ENCODE measurements around the gene NRROS. TPM values are rescaled to one million over a fixed set of nuclear protein-coding genes. Genes with fewer than 3 reads are reported as not detected.
A peak's percentile ranks its signal among the peaks of the same experiment; 100 is the strongest.

Gene NRROS
- total and polyA plus RNA-seq, 5 donors, result 2.2 to 4.5 (median 3.4) TPM

- intact Hi-C loops (cut with DNase I), result no loop called here
- no peak overlapping the region for H3K4me3 ChIP-seq (ENCODE audit: low read length)
- H3K9me3 ChIP-seq (ENCODE audit: control insufficient read depth, low read length), result no peaks in the 10 kb centered on the region
- DNase-seq (no peak), ATAC-seq (no peak)
- no peaks in the 10 kb centered on the region for H3K4me1 ChIP-seq (ENCODE audit: control insufficient read depth, insufficient read depth, low read length)
- no peaks in the 10 kb centered on the region for H3K27me3 ChIP-seq (ENCODE audit: control insufficient read depth, insufficient read depth)
- H3K27ac ChIP-seq (ENCODE audit: low read length), result no peak overlapping the region
- 78% methylated on average over 16 of the region's 16 CpGs for WGBS
Measured at GRCh38 chr3:196661400-196661799, 21.9 kb downstream of the NRROS start.

- Histone ChIP-seq H3K27me3 (ENCODE audit: control insufficient read depth, insufficient read depth) (no peaks in the 10 kb centered on the region), H3K4me1 (ENCODE audit: control insufficient read depth, insufficient read depth, low read length) (no peaks in the 10 kb centered on the region), H3K4me3 (ENCODE audit: low read length) (no peak overlapping the region), H3K9me3 (ENCODE audit: control insufficient read depth, low read length) (no peaks in the 10 kb centered on the region), H3K27ac (ENCODE audit: low read length) (no peak overlapping the region)
- WGBS, result 77% methylated on average over 13 of the region's 13 CpGs
- intact Hi-C loops (cut with DNase I), result no loop called here
- DNase-seq (no peak), ATAC-seq (no peak)
Measured at GRCh38 chr3:196662033-196662432, 22.5 kb downstream of the NRROS start.

- Histone ChIP-seq H3K4me3 (ENCODE audit: low read length) (no peak overlapping the region), H3K27me3 (ENCODE audit: control insufficient read depth, insufficient read depth) (no peaks in the 10 kb centered on the region), H3K9me3 (ENCODE audit: control insufficient read depth, low read length) (no peaks in the 10 kb centered on the region), H3K4me1 (ENCODE audit: control insufficient read depth, insufficient read depth, low read length) (no peaks in the 10 kb centered on the region), H3K27ac (ENCODE audit: low read length) (no peak overlapping the region)
- ATAC-seq, result no peak
- WGBS, result 47% methylated on average over 15 of the region's 15 CpGs
- no peak for DNase-seq
- intact Hi-C loops (cut with DNase I), result no loop called here
Measured at GRCh38 chr3:196662711-196663571, 23.4 kb downstream of the NRROS start.

- intact Hi-C loops (cut with DNase I), result no loop called here
Measured at GRCh38 chr3:196666001-196666867, 26.7 kb downstream of the NRROS start.

GRCh38 chr3:196667056-196667825 lies 27.7 kb downstream of the NRROS start:
- no peak overlapping the region for H3K27ac ChIP-seq (ENCODE audit: low read length)
- intact Hi-C loops (cut with DNase I), result no loop called here
- ATAC-seq (no peak), DNase-seq (no peak)
- H3K27me3 ChIP-seq (ENCODE audit: control insufficient read depth, insufficient read depth), result no peaks in the 10 kb centered on the region
- H3K4me1 ChIP-seq (ENCODE audit: control insufficient read depth, insufficient read depth, low read length), result peaks cover 2% of the 10 kb centered on the region
- WGBS, result 86% methylated on average over 14 of the region's 14 CpGs
- H3K4me3 ChIP-seq (ENCODE audit: low read length), result no peak overlapping the region
- H3K9me3 ChIP-seq (ENCODE audit: control insufficient read depth, low read length), result no peaks in the 10 kb centered on the region

More at GRCh38 chr3:196666001-196666867, 26.7 kb downstream of the NRROS start:
- H3K4me1 ChIP-seq (ENCODE audit: control insufficient read depth, insufficient read depth, low read length), result peaks cover 2% of the 10 kb centered on the region
- no peak overlapping the region for H3K4me3 ChIP-seq (ENCODE audit: low read length)
- H3K27ac ChIP-seq (ENCODE audit: low read length), result peak overlapping the region; percentile 23
- DNase-seq (no peak), ATAC-seq (peak in 1 of 2 donors; percentile 45)
- no peaks in the 10 kb centered on the region for H3K9me3 ChIP-seq (ENCODE audit: control insufficient read depth, low read length)
- H3K27me3 ChIP-seq (ENCODE audit: control insufficient read depth, insufficient read depth), result no peaks in the 10 kb centered on the region
- WGBS, result 49% methylated on average over 23 of the region's 23 CpGs

- 27% methylated on average over 6 of the region's 6 CpGs for WGBS
- ATAC-seq (peak; percentile 73 to 78), DNase-seq (peak in 1 of 3 donors; percentile 64)
- Histone ChIP-seq H3K27me3 (ENCODE audit: control insufficient read depth, insufficient read depth) (no peaks in the 10 kb centered on the region), H3K9me3 (ENCODE audit: control insufficient read depth, low read length) (no peaks in the 10 kb centered on the region), H3K27ac (ENCODE audit: low read length) (peak overlapping the region; percentile 64), H3K4me1 (ENCODE audit: control insufficient read depth, insufficient read depth, low read length) (peaks cover 2% of the 10 kb centered on the region), H3K4me3 (ENCODE audit: low read length) (no peak overlapping the region)
- intact Hi-C loops (cut with DNase I), result no loop called here
Measured at GRCh38 chr3:196670339-196670738, 30.8 kb downstream of the NRROS start.

GRCh38 chr3:196673632-196674031 lies 34.1 kb downstream of the NRROS start:
- 80% methylated on average over 3 of the region's 3 CpGs for WGBS
- ATAC-seq (no peak), DNase-seq (no peak)
- Histone ChIP-seq H3K4me1 (ENCODE audit: control insufficient read depth, insufficient read depth, low read length) (peaks cover 2% of the 10 kb centered on the region), H3K27me3 (ENCODE audit: control insufficient read depth, insufficient read depth) (no peaks in the 10 kb centered on the region), H3K27ac (ENCODE audit: low read length) (no peak overlapping the region), H3K4me3 (ENCODE audit: low read length) (no peak overlapping the region), H3K9me3 (ENCODE audit: control insufficient read depth, low read length) (no peaks in the 10 kb centered on the region)
- intact Hi-C loops (cut with DNase I), result no loop called here

- Histone ChIP-seq H3K27me3 (ENCODE audit: control insufficient read depth, insufficient read depth) (no peaks in the 10 kb centered on the region), H3K4me3 (ENCODE audit: low read length) (no peak overlapping the region), H3K4me1 (ENCODE audit: control insufficient read depth, insufficient read depth, low read length) (no peaks in the 10 kb centered on the region), H3K9me3 (ENCODE audit: control insufficient read depth, low read length) (no peaks in the 10 kb centered on the region), H3K27ac (ENCODE audit: low read length) (no peak overlapping the region)
- no peak for ATAC-seq
- 35% methylated on average over 1 of the region's 1 CpG for WGBS
- intact Hi-C loops (cut with DNase I), result loop anchor here in 1 of 4 donors (5.0 kb wide), 1 partner anchor 65 kb away; no protein-coding TSS in a partner anchor
- DNase-seq, result no peak
Measured at GRCh38 chr3:196677353-196677752, 37.9 kb downstream of the NRROS start.

GRCh38 chr3:196677931-196678330 lies 38.4 kb downstream of the NRROS start:
- Histone ChIP-seq H3K4me3 (ENCODE audit: low read length) (no peak overlapping the region), H3K4me1 (ENCODE audit: control insufficient read depth, insufficient read depth, low read length) (no peaks in the 10 kb centered on the region), H3K27ac (ENCODE audit: low read length) (no peak overlapping the region), H3K9me3 (ENCODE audit: control insufficient read depth, low read length) (no peaks in the 10 kb centered on the region), H3K27me3 (ENCODE audit: control insufficient read depth, insufficient read depth) (no peaks in the 10 kb centered on the region)
- ATAC-seq, result no peak
- intact Hi-C loops (cut with DNase I), result loop anchor here in 1 of 4 donors (5.0 kb wide), 1 partner anchor 66 kb away; no protein-coding TSS in a partner anchor
- WGBS, result 31% methylated on average over 1 of the region's 1 CpG
- no peak for DNase-seq

- no peak overlapping the region for H3K4me3 ChIP-seq (ENCODE audit: low read length)
- H3K27ac ChIP-seq (ENCODE audit: low read length), result no peak overlapping the region
- H3K4me1 ChIP-seq (ENCODE audit: control insufficient read depth, insufficient read depth, low read length), result no peaks in the 10 kb centered on the region
- ATAC-seq, result peak; percentile 61 to 62
- peak in 2 of 3 donors; percentile 64 to 76 for DNase-seq
- no peaks in the 10 kb centered on the region for H3K9me3 ChIP-seq (ENCODE audit: control insufficient read depth, low read length)
- 40% methylated on average over 24 of the region's 24 CpGs for WGBS
- H3K27me3 ChIP-seq (ENCODE audit: control insufficient read depth, insufficient read depth), result no peaks in the 10 kb centered on the region
- intact Hi-C loops (cut with DNase I), result loop anchor here in 3 of 4 donors (2.0 to 10.0 kb wide), 3 partner anchors 76 to 80 kb away; no protein-coding TSS in a partner anchor
Measured at GRCh38 chr3:196684548-196685407, 45.3 kb downstream of the NRROS start.

Measured in right cardiac atrium (tissue), 5 donors.